Measurements from ENCODE around the gene COL27A1. TPM values are rescaled to one million over a fixed set of nuclear protein-coding genes. Genes with fewer than 3 reads are reported as not detected.

The COL27A1 gene
- total RNA-seq, 1 donor from 2014 or later, result 13.7 TPM

DNA sequence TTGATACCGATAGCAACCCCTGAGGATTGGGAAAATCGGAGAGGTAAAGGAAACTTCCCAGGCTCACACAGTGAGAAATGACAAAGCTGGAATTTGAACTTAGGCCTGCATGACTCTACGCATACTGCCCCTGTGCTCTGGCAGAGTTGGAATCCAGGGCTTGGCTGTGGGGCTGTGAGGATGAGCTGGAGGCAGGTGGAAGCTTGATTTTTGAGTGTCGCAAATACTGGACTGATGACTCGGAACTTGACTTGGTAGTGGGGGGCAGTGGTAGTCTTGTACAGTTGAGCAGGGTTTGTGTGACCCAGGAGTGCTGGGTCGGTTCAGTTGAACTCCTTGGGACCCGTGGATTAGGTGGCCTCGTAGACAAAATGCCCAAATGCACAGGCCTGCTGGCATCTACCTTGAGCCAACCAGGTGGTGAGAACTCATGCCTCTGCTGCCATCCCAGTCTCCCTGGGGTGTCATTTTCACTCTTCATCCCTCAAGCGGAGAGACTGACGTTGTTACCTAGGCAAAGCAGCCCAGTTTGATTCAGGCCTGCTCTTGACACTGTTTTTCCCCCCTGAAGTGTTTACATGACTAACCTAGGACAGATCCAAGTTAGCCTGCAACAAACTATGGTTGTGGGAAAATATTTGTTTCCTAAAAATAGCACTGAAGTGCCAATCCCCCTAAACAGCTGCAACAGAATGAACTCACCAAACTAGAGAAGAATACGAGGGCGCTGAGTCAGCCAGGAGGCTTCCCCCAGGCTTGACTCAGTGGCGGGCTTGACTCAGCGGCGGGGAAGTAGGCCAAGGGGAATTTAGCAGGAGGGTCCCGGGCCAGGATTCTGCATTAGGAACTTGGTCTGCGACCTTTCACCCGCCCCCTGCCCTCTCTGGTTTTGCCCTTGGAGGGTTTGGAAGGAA, 121.8 kb downstream of the COL27A1 start:
- TF ChIP-seq, protein P1, sequence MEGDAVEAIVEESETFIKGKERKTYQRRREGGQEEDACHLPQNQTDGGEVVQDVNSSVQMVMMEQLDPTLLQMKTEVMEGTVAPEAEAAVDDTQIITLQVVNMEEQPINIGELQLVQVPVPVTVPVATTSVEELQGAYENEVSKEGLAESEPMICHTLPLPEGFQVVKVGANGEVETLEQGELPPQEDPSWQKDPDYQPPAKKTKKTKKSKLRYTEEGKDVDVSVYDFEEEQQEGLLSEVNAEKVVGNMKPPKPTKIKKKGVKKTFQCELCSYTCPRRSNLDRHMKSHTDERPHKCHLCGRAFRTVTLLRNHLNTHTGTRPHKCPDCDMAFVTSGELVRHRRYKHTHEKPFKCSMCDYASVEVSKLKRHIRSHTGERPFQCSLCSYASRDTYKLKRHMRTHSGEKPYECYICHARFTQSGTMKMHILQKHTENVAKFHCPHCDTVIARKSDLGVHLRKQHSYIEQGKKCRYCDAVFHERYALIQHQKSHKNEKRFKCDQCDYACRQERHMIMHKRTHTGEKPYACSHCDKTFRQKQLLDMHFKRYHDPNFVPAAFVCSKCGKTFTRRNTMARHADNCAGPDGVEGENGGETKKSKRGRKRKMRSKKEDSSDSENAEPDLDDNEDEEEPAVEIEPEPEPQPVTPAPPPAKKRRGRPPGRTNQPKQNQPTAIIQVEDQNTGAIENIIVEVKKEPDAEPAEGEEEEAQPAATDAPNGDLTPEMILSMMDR (IDR thresholded peaks at IDR 0.05), result no peak
- Histone ChIP-seq H3K4me3 (no peak overlapping the region), H3K27ac (no peak overlapping the region), H3K27me3 (no peaks in the 10 kb centered on the region), H3K4me1 (no peaks in the 10 kb centered on the region), H3K9me3 (no peaks in the 10 kb centered on the region), H3K36me3 (no peaks in the 10 kb centered on the region)
- DNase-seq (peak; percentile 40), ATAC-seq (no peak)
- intact Hi-C loops (cut with DNase I), result no loop called here

DNA sequence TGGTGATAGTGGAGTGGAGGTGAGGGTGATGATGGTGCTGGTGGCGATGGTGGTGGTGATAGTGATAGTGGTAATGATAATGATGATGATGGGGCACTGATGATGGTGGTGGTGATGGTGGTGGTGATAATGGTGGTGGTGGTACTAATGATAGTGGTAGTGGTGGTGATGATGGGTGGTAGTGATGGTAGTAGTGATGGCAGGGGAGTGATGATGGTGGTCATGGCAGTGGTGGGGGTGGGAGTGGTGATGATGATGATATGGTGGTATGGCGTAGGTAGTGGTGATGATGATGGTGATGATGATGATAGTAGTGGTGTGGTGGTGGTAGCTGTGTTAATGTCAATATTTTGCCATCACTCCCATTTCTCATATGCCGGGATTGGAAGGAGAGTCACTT, 123.0 kb downstream of the COL27A1 start:
- ATAC-seq (no peak), DNase-seq (no peak)
- Histone ChIP-seq H3K27ac (no peak overlapping the region), H3K4me1 (no peaks in the 10 kb centered on the region), H3K4me3 (no peak overlapping the region), H3K27me3 (no peaks in the 10 kb centered on the region), H3K36me3 (no peaks in the 10 kb centered on the region), H3K9me3 (no peaks in the 10 kb centered on the region)
- intact Hi-C loops (cut with DNase I), result no loop called here
- TF ChIP-seq, protein P1 (IDR thresholded peaks at IDR 0.05), result no peak

DNA sequence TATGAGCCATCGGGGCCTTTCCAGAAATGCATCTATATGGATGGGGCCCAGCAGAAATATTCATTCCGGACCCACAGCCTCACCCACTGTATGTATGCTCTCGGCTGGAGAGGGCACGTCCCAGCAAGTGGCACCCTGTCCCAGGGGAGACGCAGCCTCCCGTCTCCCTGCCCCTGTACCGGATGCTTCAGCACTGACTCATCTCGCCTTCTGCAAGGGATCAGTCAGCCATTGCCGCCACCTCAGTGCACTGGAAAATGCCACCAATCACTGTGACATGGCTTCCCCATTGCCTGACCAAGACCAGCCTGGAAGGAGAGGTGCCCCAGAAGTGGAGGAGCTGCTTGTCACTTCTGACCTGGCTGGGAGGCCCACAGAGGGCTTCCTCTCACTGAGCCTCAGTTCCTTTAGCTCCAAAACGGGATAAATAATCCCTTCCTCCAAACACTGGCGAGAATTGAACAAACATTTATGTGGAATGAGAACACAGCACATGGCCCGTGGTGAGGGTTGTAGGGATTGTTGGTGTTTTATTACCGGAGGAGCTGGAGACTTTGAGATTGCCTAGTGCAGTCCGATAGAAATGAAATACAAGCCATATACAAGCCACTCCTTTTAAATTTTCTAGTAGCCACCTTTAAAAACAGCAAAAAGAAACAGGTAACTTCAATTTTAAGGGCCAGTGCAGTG, 123.7 kb downstream of the COL27A1 start:
- Histone ChIP-seq H3K4me1 (no peaks in the 10 kb centered on the region), H3K36me3 (no peaks in the 10 kb centered on the region), H3K9me3 (no peaks in the 10 kb centered on the region), H3K27ac (no peak overlapping the region), H3K27me3 (no peaks in the 10 kb centered on the region), H3K4me3 (no peak overlapping the region)
- TF ChIP-seq, protein P1 (IDR thresholded peaks at IDR 0.05), result no peak
- intact Hi-C loops (cut with DNase I), result no loop called here
- no peak for ATAC-seq
- peak; percentile 48 for DNase-seq

DNA sequence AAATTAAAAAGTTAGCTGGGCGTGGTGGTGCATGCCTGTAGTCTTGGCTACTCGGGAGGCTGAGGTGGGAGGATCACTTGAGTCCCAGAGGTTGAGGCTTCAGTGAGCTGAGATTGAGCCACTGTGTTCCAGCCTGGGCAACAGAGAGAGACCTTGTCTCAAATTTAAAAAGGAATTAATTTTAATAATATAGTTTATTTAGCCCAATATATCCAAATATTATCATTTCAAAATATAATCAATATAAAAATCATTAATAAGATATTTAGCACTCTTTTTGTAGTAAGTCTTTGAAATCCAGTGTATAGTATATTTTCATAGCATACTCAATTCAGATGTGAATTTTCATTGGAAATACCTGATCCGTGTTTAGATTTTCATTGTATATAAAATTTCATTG, 124.4 kb downstream of the COL27A1 start:
- H3K36me3 ChIP-seq, result no peaks in the 10 kb centered on the region
- no peaks in the 10 kb centered on the region for H3K9me3 ChIP-seq
- no peak overlapping the region for H3K4me3 ChIP-seq
- TF ChIP-seq, protein P1 (IDR thresholded peaks at IDR 0.05), result no peak
- no peak overlapping the region for H3K27ac ChIP-seq
- DNase-seq, result no peak
- intact Hi-C loops (cut with DNase I), result loop anchor here (10.0 kb wide), 1 partner anchor 125 kb away; the partner anchor contains the start of gene COL27A1
- H3K4me1 ChIP-seq, result no peaks in the 10 kb centered on the region
- no peaks in the 10 kb centered on the region for H3K27me3 ChIP-seq
- no peak for ATAC-seq

DNA sequence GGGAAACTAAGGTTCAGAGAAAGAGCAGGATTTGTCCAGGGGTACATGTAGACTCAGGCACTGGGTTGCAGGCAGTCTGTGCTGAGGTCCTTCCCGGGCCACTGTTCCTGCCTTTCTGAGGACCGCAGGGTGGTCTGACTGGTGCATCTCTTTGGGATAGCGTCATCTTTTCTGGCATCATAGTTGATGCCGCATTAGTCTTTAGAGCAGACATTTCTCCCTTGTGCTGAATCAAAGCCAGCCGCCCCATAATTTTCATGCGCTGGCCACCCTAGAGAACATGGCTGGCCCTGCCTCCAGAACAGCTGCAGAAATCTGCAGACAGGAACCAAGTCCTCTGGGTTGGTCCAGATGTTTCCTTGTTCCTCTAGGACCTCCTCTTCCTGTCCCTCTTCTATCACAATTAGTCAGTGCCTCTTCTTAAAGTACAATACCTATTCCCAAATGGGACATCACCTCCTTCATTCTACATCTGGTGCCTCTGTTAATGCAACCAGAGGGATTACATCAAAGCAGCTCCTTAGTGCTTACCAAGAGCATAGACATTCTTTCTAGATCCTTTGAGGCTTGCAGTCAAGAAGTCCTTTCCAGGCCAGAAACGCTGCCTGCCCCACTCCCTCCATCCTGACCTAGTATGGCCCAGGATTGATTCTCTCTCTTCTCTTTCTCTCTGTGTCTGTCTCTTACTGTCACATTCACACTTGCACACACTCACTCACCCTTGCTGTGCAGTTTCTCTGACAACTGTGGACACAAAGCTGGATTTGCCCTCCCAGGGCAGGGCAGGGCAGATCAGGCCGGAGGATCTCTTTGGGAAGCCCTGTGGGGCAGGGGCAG, 125.5 kb downstream of the COL27A1 start:
- DNase-seq (no peak), ATAC-seq (no peak)
- Histone ChIP-seq H3K4me3 (no peak overlapping the region), H3K36me3 (no peaks in the 10 kb centered on the region), H3K27ac (no peak overlapping the region), H3K4me1 (no peaks in the 10 kb centered on the region), H3K9me3 (no peaks in the 10 kb centered on the region), H3K27me3 (no peaks in the 10 kb centered on the region)
- intact Hi-C loops (cut with DNase I), result loop anchor here (10.0 kb wide), 1 partner anchor 126 kb away; the partner anchor contains the start of gene COL27A1
- TF ChIP-seq, protein P1 (IDR thresholded peaks at IDR 0.05), result no peak

Data from upper lobe of right lung (tissue), 1 donor.